Stimulated activated CD8-positive, alpha-beta memory T cell treated with anti-CD3 and anti-CD28 coated beads, Interleukin-15, amount 100 ng/mL, for 24 hours (primary cell): ENCODE measurements around the gene CCDC74B.
"Not testable (repeated sequence)": the region's sequence is repeated elsewhere in the genome, so short reads cannot be mapped to it uniquely, and the experiment has no call there.

Experiments
- DNase-seq: peaks from one replicate; pipeline ENCODE4 v3.0.0-alpha.2; 2020; ENCODE audit warnings: low read depth

The CCDC74B gene

DNA sequence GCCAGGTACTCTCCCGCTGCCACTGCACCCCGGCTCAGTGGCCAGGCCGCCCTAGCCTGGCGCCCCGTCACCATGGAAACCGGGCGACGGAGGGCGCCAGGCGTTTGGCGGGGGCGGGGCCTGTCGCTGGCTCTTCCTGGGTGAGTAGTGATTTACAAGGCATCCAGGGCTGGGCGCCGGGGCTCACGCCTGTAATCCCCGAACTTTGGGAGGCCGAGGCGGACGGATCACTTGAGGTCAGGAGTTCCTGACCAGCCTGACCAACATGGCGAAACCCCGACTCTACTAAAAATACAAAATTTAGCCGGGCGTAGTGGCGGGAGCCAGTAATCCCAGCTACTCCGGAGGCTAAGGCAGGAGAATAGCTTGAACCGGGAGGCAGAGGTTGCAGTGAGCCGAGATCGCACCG is at the start of gene CCDC74B:
TSS of gene CCDC74B (minus strand) at position 107 of the 409 bp plus-strand sequence. CDS start 116 bp downstream, outside the sequence.
- DNase-seq, result peak; percentile 14

DNA sequence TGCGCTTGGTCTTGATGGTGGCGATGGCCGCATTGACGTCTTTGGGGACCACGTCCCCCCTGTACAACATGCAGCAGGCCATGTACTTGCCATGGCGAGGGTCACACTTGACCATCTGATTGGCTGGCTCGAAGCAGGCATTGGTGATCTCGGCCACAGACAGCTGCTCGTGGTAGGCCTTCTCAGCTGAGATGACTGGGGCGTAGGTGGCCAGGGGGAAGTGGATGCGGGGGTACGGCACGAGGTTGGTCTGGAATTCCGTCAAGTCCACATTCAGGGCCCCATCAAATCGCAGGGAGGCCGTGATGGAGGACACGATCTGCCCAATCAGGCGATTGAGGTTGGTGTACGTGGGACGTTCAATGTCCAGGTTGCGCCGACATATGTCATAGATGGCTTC is 48.9 kb upstream of the CCDC74B start:
- DNase-seq, result not testable (repeated sequence)

DNA sequence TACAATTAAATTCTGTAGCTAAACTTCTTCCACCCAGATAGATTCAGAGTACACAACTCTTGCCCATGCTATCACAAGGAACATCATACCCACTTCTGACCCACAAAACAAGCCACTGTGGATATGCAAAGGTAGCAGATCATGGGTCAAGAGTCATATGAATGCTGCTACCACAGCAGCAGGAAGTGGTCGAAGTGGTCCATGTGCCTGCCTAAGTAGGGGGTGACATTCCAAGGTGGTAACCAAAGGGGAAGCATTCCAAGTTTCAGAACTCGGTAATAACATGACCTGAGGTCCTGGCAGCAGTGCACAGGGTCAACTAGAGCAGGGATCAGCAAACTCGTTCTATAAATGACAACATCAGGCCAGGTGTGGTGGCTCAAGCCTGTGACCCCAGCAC is 47.5 kb upstream of the CCDC74B start:
- not testable (repeated sequence) for DNase-seq

DNA sequence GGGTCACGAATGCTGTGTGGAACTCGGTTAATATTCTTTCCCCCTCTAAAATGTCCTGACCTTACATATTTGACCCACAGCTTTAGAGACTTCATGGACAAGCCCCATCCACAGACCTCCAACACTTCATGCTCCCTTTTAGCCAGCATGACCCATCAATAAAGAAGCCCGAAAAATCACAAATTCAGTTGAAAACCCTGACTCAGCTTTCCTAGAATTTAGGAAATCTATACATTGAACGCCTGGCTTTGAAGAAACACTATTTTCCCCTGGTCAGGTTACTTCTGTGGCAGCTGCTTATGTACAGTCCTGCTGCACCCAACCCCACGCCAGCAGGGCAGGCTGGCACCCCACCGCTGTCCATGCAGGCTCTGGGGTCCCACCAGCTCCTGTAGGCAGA is 46.4 kb upstream of the CCDC74B start:
- not testable (repeated sequence) for DNase-seq

DNA sequence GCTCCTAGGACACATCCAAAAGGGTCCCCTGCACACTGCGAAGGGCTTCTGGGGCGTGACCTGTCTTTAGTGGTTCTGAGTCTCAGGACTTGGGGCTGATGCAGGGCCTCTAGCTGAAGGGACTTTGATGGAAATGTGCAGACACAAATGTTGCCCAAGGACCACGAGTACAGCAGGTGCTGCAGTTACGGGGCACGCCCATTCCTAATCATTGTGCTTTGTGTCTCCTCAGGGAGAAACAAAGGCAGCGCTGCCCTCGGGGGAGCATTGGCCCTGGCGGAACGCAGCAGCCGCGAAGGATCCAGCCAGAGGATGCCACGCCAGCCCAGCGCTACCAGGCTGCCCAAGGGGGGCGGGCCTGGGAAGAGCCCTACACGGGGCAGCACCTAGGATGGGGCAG is 45.3 kb upstream of the CCDC74B start:
- DNase-seq, result no peak

DNA sequence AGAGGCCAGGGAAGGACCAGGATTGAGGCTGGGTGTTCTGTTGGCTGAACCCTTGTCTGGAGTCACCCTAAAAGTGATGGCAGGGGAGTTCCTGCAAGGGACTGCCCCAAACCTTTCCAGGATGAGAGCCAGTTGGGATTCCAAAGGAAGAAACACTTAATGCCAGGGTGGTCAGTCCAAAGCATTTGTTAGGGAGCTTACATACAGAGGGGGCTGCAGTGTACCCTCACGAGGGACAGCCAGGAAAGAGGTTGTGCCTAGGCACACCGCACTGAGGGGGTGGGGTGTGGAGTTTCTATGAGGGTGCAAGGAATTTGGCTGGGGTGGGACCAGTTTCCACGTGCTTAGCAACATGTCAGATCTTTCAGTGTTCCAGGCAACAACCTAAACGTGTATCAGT is 44.0 kb upstream of the CCDC74B start:
- not testable (repeated sequence) for DNase-seq

DNA sequence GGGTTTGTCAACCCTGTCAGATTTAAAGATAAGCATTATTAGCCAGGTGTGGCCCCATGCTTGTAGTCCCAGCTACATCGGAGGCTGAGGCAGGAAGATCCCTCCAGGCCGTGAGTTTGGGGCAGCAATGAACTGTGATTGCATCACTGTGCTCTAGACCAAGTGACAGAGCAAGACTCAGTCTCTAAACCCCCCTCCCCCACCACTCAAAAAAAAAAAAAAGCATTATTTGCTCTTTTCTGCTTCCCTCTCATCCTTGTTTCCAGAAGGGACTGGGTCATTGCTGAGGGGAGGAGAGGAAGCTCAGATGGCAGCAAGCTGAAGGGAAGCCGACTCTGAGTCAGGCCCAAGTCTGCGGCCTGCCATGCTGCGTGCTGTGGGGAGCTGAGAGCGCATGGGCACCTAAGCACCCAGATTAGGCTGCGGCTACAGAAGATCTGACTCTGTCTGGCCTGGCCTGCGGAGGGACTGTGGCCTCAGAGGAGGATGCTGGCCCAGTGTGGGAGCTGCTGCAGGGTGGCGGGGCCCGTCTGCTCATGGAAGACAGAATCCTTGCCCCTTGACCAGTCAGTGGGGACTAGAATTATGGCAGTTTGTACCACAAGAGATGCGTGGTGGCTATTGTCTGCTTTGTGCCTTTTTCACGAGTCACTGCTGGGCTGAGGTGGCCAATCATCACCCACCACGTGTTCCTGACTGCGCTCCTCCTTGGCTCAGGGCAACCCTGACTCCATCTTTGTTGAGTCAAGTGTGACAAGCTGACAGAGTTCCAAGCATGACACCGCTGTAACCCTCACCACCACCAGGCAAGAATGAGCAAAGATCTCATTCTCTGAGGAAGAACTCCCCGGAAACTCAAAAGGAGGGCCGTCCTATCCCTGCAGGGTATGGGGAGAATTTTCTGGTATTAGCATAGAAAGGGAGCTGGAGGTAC is 43.2 kb upstream of the CCDC74B start:
- DNase-seq, result not testable (repeated sequence)

DNA sequence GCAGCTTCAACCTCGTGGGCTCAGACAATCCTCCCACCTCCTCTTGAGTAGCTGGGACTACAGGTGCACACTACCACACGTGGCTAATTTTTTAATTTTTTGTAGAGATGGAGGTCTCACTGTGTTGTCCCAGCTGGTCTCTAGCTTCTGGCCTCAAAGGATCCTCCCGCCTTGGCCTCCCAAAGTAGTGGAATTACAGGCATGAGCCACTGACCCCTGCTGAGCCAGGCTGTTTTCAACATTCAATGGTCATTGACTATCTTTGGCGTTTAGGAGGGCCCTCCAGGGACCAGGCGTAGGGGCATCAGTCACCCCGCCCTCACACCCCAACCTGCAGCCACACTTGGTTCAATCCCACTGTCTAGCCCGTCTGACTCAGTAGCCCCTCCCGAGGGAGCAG is 42.4 kb upstream of the CCDC74B start:
- no peak for DNase-seq

DNA sequence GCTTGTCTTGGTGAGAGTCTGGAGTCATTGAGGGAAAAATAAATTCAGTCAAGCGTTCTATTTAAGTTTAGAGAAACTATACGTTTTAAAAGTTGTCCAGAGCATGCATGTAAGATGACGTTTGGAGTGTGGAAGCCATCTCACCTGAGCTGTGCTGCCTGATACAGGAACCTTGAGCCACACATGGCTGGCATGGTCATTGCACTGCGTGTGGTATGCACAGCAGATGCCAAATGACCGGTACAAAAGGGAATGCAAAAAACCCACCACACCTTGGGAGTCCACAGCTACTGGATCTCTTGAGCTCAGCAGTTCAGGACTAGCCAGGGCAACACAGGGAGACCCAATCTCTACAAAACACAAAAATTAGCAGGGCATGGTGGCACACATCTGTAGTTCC is 41.5 kb upstream of the CCDC74B start:
- no peak for DNase-seq

DNA sequence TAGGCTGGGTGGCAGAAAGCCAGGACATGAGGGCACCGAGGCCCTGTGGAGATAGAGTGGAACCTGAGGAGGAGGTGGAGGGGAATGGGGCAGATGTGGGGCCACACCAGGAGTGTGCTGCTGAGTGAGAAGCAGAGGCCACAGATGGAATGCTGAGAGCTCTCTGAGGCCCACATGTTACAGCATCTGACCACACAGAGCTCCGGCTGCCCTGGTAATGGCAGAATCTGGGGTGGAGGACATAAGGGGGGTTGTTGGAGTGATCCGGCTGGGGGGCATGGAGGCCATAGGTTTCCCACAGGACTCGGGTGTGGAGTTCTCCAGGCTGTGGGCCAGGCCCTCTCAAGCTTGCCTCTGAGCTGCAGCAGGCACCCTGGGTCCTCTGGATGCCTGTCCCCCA is 41.0 kb upstream of the CCDC74B start:
- no peak for DNase-seq

DNA sequence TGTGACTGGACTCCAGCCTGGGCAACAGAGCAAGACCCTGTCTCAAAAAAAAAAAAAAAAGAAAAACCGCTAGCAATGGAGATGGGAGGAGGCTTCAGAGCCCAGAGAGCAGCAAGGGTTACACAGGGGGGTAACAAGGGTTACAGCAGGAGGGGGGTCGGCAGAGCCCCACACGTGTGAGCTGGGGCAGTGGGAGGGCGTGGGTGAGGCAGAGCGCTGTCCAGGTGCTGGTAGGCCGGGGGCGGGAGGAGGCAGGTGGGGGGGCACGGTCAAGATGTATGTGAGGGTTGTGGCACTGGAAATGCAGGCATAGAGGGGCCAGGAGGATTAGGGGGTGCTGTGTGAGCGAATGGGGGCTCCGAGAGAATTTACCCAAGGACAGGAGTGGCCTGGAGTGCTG is 40.5 kb upstream of the CCDC74B start:
- no peak for DNase-seq

DNA sequence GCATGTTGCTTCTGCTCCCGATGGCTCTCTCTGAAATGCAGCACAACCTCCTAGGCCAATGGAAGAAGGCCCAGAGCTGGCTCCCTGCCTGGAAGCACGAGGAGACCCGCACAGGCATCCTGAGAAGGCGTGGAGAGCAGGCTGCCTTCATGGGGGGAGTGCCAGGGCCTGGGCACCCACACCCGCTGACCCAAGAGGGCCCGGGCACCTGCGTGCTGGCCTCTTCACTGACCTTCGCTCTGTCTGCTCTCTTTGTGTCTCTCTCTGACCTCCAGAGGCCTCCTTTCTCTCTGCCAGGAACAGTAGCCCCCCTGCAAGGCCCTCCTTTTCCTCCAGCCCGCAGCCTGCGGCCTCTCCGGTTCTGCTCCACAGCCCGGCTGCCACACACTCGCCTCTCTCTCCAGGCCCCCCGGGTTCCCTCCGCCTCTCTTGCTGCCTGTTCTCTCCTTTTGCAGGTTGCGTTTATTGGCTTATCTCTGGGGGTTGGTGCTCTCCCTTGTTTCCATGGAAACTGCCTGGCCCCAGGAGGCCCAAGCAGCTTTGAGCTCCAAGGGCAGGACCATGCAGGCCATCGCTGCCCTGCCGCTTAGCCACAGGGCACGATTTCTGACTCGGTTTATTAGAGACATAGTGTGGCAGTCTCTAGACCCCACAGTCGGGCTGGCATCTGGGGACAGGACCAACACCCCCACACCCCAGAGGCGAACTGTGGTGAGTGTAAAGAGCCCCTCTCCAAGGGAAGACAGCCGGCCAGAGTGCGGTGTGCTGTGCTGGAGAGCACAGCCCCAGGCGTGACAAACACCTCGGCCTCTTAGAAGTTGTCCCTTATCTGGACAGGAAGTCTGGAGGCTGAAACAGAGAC is 38.8 kb upstream of the CCDC74B start:
- DNase-seq, result no peak

DNA sequence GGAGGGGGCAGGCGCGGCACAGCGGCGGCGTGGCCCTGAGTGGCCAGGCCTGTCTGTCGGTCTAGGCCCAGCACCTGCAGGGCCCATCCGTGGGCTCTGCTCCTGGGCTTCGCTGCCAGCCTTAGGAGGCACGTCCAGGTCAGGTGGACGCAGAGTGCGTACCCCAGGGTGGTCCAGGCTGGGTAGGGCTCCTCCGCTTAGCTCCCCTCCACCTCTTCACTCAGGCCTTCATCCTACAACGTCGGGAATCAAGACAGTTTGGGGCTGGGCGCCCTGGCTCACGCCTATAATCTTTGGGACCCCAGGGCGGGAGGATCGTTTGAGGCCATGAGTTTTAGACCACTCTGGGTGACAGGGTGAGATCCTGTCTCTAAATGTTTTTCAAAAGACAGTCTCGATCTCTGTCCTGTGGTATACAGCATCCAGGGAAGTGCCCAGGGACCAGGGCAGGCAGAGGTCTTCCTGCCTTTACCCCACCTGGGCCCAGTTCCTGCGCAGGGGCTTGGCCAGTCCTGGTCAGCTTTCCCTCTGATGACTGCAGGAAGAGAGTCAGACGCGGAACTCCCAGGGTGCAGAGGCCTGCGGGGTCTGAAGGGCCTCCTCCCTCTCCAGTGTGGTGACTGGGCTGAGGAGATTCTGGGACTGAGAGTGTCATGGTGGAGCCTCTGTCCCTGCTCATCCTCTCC is 38.1 kb upstream of the CCDC74B start:
- not testable (repeated sequence) for DNase-seq

DNA sequence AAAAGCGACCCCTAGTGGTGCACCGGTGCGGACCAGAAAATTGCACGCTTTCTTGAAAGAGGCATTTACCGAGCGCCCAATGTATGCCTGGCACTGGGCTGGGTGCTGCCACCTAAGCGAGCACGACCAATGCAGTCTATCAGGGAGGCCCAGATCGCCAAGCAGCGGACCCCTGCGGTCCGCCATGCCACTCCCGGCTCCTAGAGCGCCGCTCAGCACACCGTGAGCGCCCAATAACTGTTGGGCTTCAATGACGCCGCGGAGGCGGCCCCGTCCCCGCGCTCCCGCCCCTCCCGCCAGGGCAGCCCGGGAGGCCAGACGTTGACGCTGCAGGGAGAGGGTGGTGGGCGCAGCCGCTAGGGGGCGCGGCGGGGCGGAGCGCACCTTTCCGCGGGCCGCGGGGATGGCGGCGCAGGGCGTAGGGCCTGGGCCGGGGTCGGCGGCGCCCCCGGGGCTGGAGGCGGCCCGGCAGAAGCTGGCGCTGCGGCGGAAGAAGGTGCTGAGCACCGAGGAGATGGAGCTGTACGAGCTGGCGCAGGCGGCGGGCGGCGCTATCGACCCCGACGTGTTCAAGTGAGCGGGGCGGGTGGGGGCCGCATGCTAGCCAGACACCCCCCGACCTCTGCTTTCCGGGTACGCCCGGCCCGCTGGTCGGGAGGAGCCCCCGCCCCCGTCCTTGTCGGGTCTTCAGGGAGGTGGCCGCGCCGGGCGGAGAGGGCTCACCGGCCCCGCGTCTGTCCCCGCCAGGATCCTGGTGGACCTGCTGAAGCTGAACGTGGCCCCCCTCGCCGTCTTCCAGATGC is 37.2 kb upstream of the CCDC74B start, which contains the start of gene MZT2B:
TSS of gene MZT2B (plus strand) at position 383 of the 803 bp plus-strand sequence. CDS start at position 404, 21 bp downstream.
- DNase-seq, result peak; percentile 87

DNA sequence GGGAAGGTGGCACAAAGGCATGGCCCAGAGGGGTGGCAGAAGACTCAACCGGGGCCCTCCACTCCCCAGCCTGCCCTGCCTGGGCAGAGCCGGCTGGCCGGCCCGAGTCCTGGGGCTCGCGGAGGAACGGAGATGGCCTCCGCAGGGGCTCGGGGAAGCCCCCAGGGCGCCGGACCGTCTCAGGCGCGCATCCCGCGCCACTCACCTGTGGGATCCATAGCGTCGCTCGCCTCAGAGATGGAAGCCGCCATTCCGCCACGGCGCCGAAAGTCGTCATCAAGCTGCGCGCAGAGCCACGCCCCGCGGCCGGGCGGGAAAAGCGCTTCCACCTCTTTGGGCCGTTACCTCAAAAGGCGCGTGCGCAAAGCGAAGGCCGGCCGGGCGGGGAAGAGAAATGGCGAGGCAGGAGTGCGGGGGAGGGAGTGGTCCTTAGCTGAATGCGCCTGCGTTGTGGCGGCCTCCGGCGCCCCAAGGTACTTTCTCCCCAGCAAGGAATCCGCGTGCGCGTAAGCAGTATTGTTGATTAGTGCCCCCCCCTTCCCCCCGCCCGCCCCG is 36.5 kb upstream of the CCDC74B start, which contains the start of gene SMPD4:
TSS of gene SMPD4 (minus strand) at position 278 of the 555 bp plus-strand sequence. CDS start 5,010 bp downstream, outside the sequence.
- DNase-seq, result peak; percentile 97

DNA sequence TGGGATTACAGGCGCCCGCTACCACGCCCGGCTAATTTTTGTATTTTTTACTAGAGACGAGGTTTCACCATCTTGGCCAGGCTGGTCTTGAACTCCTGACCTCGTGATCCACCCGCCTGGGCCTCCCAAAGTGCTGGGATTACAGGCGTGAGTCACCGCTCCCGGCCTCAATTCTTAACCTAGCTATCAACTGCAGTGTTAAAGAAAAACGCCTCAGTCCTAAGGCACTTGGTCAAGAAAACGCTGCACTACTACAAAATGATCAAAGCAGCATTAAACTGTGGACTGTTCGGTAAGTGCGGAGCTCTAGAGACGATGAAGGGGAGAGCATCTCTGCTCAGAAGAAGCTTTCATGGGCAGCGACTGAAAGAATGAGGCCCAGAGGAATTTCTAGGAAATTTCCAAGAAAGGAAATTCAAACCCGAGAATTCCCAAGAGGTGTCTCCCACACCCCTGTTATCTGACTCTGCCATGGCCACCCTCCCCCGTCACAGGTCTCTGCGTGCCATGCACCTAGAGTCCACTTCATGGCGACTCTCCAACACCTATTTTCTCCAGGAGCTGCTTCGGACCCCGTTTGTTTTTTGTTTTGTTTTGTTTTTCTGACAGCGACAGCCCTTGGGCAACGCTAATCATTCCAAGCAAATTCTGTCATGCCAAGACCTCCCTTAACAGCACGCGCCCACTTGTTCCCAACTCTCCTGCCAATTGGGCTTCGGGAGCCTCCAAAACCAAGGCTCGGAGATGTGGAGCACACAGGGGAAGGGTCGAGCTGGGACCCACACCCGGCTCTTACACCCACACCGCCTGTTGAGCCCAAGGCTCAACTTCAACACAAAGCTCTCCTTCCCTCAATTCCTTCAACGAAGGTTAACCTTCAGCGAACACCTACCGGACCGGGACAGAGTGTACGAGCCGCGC is 35.8 kb upstream of the CCDC74B start:
- DNase-seq, result not testable (repeated sequence)

DNA sequence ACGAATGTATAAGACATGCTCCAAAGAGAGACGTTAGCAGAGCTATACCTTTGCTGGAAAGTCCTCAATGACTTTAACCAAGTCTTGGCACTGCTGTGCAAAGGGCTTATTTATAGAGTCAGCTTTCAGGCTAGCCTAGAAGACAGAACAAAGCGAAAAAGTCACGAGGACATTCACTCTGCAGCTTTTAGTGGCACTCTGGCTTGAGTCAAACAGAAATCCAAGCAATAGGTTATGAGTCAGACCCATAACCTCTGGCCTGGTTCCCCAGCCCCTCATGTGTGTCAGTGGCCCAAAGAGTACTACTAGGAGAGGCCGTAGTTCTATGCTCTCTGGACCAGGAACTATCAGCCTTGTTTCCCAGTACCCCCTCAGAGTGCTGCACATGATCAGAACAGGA is 30.0 kb upstream of the CCDC74B start:
- not testable (repeated sequence) for DNase-seq

DNA sequence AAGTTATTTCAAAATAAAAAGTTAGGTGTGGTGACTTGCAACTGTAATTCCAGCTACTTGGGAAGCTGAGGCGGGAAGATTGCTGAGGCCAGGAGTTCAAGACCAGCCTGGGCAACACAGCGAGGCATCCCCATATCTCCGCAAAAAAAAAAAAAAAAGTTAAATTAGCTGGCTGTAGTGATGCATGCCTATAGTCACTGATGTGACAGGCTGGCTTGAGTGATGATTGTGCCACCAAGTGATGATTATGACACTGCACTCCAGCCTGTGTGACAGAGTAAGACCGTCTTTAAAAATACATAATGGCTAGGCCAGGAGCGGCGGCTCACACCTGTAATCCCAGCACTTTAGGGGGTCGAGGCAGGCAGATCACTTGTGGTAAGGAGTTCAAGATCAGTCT is 25.0 kb upstream of the CCDC74B start:
- no peak for DNase-seq

DNA sequence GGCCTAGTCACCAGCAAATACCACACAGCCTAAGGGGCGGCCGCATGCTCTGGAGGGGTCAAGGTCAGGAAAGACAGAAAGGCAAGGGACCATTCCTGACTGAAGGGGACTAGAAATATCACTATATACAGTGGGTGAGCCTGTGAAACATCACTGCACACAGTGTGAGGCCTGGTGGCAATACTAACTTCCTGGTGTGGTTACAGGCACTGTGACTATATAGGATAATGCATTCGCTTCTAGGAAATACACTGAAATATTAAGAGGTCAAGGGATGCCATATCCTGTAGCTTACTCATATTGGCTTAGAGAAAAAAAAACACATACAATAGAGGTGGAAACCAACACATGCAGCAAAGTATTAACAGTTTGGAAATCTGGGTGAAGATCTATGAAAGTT is 24.3 kb upstream of the CCDC74B start:
- DNase-seq, result not testable (repeated sequence)

DNA sequence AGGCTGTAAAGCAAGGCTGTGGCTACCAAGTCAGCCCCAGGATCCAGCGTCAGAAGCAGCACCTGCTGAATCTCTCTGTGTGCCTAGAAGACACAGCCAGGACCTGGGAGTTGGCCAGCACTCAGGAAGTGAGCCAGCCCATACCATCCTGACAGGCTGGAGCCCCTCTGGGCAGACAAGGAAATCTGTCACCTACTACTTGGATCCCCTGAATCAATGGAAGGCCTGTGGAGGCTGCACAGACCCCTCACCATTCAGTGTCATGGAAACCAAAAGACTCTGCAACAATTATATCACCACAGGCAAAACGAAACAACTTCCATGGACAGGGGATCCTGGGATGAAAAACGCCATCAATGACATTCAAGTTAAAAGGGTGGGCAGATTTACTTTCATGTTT is 21.7 kb upstream of the CCDC74B start:
- not testable (repeated sequence) for DNase-seq
